ENCODE measurements around the gene SLC25A26.

DNA sequence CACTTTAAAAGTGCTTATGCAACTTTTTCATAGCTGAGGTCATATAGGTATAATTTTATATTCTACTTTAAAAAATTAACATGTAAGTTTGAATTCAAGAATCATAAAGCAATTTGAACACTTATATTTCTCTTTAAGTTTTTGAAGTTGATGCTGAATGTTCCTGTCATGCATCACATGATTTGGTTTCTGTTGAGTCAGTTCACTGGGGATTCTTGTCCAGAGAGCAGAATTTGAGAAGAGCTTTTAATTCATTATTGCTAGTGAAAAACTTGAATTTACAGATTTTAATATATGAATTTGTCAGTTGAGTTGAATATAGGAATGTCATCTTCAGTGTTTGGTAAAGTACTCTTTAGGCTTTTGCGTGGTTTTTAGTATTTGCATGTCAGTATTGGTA, 7.9 kb downstream of the SLC25A26 start:
- TF ChIP-seq, protein P1, sequence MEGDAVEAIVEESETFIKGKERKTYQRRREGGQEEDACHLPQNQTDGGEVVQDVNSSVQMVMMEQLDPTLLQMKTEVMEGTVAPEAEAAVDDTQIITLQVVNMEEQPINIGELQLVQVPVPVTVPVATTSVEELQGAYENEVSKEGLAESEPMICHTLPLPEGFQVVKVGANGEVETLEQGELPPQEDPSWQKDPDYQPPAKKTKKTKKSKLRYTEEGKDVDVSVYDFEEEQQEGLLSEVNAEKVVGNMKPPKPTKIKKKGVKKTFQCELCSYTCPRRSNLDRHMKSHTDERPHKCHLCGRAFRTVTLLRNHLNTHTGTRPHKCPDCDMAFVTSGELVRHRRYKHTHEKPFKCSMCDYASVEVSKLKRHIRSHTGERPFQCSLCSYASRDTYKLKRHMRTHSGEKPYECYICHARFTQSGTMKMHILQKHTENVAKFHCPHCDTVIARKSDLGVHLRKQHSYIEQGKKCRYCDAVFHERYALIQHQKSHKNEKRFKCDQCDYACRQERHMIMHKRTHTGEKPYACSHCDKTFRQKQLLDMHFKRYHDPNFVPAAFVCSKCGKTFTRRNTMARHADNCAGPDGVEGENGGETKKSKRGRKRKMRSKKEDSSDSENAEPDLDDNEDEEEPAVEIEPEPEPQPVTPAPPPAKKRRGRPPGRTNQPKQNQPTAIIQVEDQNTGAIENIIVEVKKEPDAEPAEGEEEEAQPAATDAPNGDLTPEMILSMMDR (IDR thresholded peaks at IDR 0.05) = no peak
- TF ChIP-seq POLR2AphosphoS5 (IDR thresholded peaks at IDR 0.05) = no peak
- TF ChIP-seq POLR2A (IDR thresholded peaks at IDR 0.05) = no peak
